Glutamatergic neuron (in vitro differentiated cells): Measurements from ENCODE around the gene HBG1. TPM values are rescaled to one million over a fixed set of nuclear protein-coding genes. Genes with fewer than 3 reads are reported as not detected.

Experiments
- DNase-seq: peaks from one replicate; pipeline ENCODE4 v3.0.0; 2022
- H3K27ac Mint-ChIP-seq: one replicate; pipeline ENCODE4 v1.8.0; 2020; ENCODE audit warnings: mild to moderate bottlenecking, mixed read lengths, inconsistent platforms; ENCODE audit not compliant: unreplicated experiment
- H3K27me3 Mint-ChIP-seq: one replicate; pipeline ENCODE4 v1.8.0; 2020; ENCODE audit warnings: mild to moderate bottlenecking, moderate library complexity, mixed read lengths, inconsistent platforms; ENCODE audit not compliant: unreplicated experiment
- H3K36me3 Mint-ChIP-seq: one replicate; pipeline ENCODE4 v1.8.0; 2020; ENCODE audit warnings: mild to moderate bottlenecking, mixed read lengths, inconsistent platforms; ENCODE audit not compliant: unreplicated experiment
- H3K4me1 Mint-ChIP-seq: one replicate; pipeline ENCODE4 v1.8.0; 2020; ENCODE audit warnings: mild to moderate bottlenecking, low read depth, mixed read lengths, inconsistent platforms; ENCODE audit not compliant: unreplicated experiment
- H3K4me3 Mint-ChIP-seq: one replicate; pipeline ENCODE4 v1.8.0; 2020; ENCODE audit warnings: mild to moderate bottlenecking, mixed read lengths, inconsistent platforms; ENCODE audit not compliant: unreplicated experiment
- H3K9me3 Mint-ChIP-seq: one replicate; pipeline ENCODE4 v1.8.0; 2020; ENCODE audit warnings: mild to moderate bottlenecking, moderate library complexity, mixed read lengths, inconsistent platforms; ENCODE audit not compliant: unreplicated experiment
- total RNA-seq: library from RNA; stranded (reverse); fragmentation: NEBNext Ultra II Directional; extraction: Animal tissue kit (Norgen Biotek cat#: 25700); gene quantifications from one replicate; pipeline ENCODE4 v1.2.1, GENCODE V29; 2021; ENCODE audit not compliant: unreplicated experiment
- TF ChIP-seq, protein P1 (sequence below): fragments of 200-600 bp; sonication (generic); IDR thresholded peaks from one replicate; pipeline ENCODE4 v1.5.0; 2021; ENCODE audit not compliant: partially characterized antibody, unreplicated experiment

HBG1 gene
- total RNA-seq, 1 donor from 2014 or later, result not detected

GRCh38 chr11:5232176-5232575, 17.5 kb downstream of the HBG1 start:
- no peak for DNase-seq
- no peak overlapping the region for H3K27ac Mint-ChIP-seq
- TF ChIP-seq, protein P1, sequence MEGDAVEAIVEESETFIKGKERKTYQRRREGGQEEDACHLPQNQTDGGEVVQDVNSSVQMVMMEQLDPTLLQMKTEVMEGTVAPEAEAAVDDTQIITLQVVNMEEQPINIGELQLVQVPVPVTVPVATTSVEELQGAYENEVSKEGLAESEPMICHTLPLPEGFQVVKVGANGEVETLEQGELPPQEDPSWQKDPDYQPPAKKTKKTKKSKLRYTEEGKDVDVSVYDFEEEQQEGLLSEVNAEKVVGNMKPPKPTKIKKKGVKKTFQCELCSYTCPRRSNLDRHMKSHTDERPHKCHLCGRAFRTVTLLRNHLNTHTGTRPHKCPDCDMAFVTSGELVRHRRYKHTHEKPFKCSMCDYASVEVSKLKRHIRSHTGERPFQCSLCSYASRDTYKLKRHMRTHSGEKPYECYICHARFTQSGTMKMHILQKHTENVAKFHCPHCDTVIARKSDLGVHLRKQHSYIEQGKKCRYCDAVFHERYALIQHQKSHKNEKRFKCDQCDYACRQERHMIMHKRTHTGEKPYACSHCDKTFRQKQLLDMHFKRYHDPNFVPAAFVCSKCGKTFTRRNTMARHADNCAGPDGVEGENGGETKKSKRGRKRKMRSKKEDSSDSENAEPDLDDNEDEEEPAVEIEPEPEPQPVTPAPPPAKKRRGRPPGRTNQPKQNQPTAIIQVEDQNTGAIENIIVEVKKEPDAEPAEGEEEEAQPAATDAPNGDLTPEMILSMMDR, result no peak
- no peaks in the 10 kb centered on the region for H3K36me3 Mint-ChIP-seq
- H3K4me1 Mint-ChIP-seq, result no peaks in the 10 kb centered on the region
- no peaks in the 10 kb centered on the region for H3K9me3 Mint-ChIP-seq
- no peak overlapping the region for H3K4me3 Mint-ChIP-seq
- no peaks in the 10 kb centered on the region for H3K27me3 Mint-ChIP-seq

DNA sequence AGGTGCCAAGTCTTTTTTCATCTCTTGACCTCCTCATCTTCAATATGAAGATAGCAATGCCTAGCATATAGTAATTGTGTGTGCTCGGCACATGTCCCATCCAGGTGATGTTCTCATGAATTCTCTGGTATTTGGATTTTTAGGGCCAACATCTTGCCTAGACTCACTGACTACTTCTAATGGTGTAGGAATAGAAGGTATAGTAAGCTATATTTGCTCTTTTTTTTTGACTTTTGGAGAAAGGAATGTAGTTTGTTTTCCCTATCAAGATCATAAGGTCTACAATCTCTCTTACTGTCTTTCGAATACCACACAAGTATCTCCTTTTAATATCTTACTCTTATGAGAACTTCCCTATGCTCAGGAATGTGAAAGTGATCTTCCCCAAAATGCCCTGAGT, 18.5 kb downstream of the HBG1 start:
- Mint-ChIP-seq H3K9me3 (no peaks in the 10 kb centered on the region), H3K36me3 (no peaks in the 10 kb centered on the region), H3K4me3 (no peak overlapping the region), H3K27ac (no peak overlapping the region), H3K27me3 (no peaks in the 10 kb centered on the region), H3K4me1 (no peaks in the 10 kb centered on the region)
- TF ChIP-seq, protein P1, result no peak
- no peak for DNase-seq

- H3K36me3 Mint-ChIP-seq, result no peaks in the 10 kb centered on the region
- H3K4me1 Mint-ChIP-seq, result no peaks in the 10 kb centered on the region
- no peak for DNase-seq
- no peak overlapping the region for H3K27ac Mint-ChIP-seq
- TF ChIP-seq, protein P1, result no peak
- no peak overlapping the region for H3K4me3 Mint-ChIP-seq
- no peaks in the 10 kb centered on the region for H3K27me3 Mint-ChIP-seq
- H3K9me3 Mint-ChIP-seq, result no peaks in the 10 kb centered on the region
These were observed 19.4 kb downstream of the HBG1 start for GRCh38 chr11:5230266-5230665.

DNA sequence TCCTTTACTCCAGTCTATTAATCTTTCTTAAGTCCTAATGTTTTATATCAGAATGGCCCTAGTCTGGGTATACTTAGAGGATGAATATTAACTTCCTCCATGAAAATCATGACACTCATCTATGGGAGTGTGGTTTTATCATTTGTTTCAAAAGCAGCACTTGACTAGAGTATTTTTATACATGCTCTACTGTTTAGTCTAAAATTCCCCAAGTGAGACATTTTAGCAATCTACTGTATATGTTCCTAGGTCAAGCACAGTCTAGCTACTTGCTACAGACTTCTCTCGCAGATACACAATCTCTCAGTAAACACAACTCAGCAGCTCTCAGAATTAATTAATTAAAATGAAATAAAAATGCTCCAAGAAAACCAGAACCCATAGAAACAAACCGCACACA, 19.9 kb downstream of the HBG1 start:
- no peaks in the 10 kb centered on the region for H3K27me3 Mint-ChIP-seq
- no peak overlapping the region for H3K27ac Mint-ChIP-seq
- no peaks in the 10 kb centered on the region for H3K4me1 Mint-ChIP-seq
- DNase-seq, result no peak
- TF ChIP-seq, protein P1, result no peak
- no peaks in the 10 kb centered on the region for H3K36me3 Mint-ChIP-seq
- no peaks in the 10 kb centered on the region for H3K9me3 Mint-ChIP-seq
- H3K4me3 Mint-ChIP-seq, result no peak overlapping the region

DNA sequence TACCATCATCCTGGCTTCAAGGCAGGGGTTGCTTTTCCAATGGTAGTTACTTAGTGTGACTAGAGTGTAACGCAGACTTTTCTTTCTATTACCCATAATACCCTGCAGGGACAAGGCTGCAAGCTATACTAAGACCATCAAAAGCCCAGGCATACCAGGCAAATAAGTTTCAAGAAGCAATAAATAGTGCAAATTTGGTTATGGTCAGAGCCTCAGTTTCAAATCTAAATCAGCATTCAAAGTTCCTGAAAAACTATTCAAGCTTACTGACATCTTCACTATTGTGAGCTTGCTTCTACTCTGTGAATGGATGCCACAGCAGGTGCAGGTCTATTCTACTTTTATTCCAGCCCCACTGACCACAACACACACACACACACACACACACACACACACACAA, 20.3 kb downstream of the HBG1 start:
- no peak for DNase-seq
- H3K4me1 Mint-ChIP-seq, result no peaks in the 10 kb centered on the region
- H3K9me3 Mint-ChIP-seq, result no peaks in the 10 kb centered on the region
- H3K4me3 Mint-ChIP-seq, result no peak overlapping the region
- no peaks in the 10 kb centered on the region for H3K36me3 Mint-ChIP-seq
- H3K27me3 Mint-ChIP-seq, result no peaks in the 10 kb centered on the region
- no peak overlapping the region for H3K27ac Mint-ChIP-seq
- TF ChIP-seq, protein P1, result no peak
